ENCODE measurements around the gene CPA4. TPM values are rescaled to one million over a fixed set of nuclear protein-coding genes. Genes with fewer than 3 reads are reported as not detected.

Gene CPA4
- polyA plus RNA-seq, 1 donor from 2014 or later, result 8.9 TPM

GRCh38 chr7:130367836-130368746, 75.1 kb downstream of the CPA4 start:
- no peak overlapping the region for H3K4me2 ChIP-seq (ENCODE audit: low read length)
- H3K27ac ChIP-seq (ENCODE audit: low read length), result no peak overlapping the region
- no peaks in the 10 kb centered on the region for H3K27me3 ChIP-seq (ENCODE audit: insufficient read depth, low read depth, low read length)
- H3K79me2 ChIP-seq (replicated peaks; ENCODE audit: insufficient read depth, low read length), result no peaks in the 10 kb centered on the region
- H4K20me1 ChIP-seq (ENCODE audit: insufficient read depth), result no peaks in the 10 kb centered on the region
- no peaks in the 10 kb centered on the region for H3K36me3 ChIP-seq (ENCODE audit: insufficient read depth, low read length)
- H3K9me2 ChIP-seq (ENCODE audit: insufficient read depth, low read length), result no peaks in the 10 kb centered on the region
- no peak for TF ChIP-seq MXI1 (conservative IDR thresholded peaks at IDR 0.05; ENCODE audit: poor library complexity, severe bottlenecking)
- TF ChIP-seq EZH2 (IDR thresholded peaks at IDR 0.05; ENCODE audit: borderline replicate concordance, insufficient read depth, low read length, poor library complexity, severe bottlenecking), result no peak
- TF ChIP-seq REST (IDR thresholded peaks at IDR 0.05; ENCODE audit: borderline replicate concordance), result no peak
- TF ChIP-seq POLR2AphosphoS5 (IDR thresholded peaks at IDR 0.05), result no peak
- no peak for TF ChIP-seq EP300 (conservative IDR thresholded peaks at IDR 0.05; ENCODE audit: poor library complexity, severe bottlenecking)
- TF ChIP-seq RAD21 (conservative IDR thresholded peaks at IDR 0.05), result no peak
- H3F3A ChIP-seq (ENCODE audit: insufficient read depth, low read length, poor library complexity, severe bottlenecking), result peaks cover 6% of the 10 kb centered on the region
- no peaks in the 10 kb centered on the region for H3K9me3 ChIP-seq (ENCODE audit: low read length)
- H3K4me3 ChIP-seq (ENCODE audit: low read length), result no peak overlapping the region
- peak overlapping the region; percentile 5 for H3K9ac ChIP-seq (ENCODE audit: low read length)
- H2AFZ ChIP-seq (ENCODE audit: low read depth, low read length), result no peak overlapping the region

- H3K9me3 ChIP-seq (ENCODE audit: low read length), result no peaks in the 10 kb centered on the region
- H3F3A ChIP-seq (ENCODE audit: insufficient read depth, low read length, poor library complexity, severe bottlenecking), result peaks cover 6% of the 10 kb centered on the region
- H3K36me3 ChIP-seq (ENCODE audit: insufficient read depth, low read length), result no peaks in the 10 kb centered on the region
- H3K4me2 ChIP-seq (ENCODE audit: low read length), result no peak overlapping the region
- H3K27me3 ChIP-seq (ENCODE audit: insufficient read depth, low read depth, low read length), result no peaks in the 10 kb centered on the region
- H2AFZ ChIP-seq (ENCODE audit: low read depth, low read length), result no peak overlapping the region
- peak overlapping the region; percentile 4 for H3K27ac ChIP-seq (ENCODE audit: low read length)
- H3K4me3 ChIP-seq (ENCODE audit: low read length), result no peak overlapping the region
- H3K9me2 ChIP-seq (ENCODE audit: insufficient read depth, low read length), result no peaks in the 10 kb centered on the region
- TF ChIP-seq REST (IDR thresholded peaks at IDR 0.05; ENCODE audit: borderline replicate concordance) (no peak), EZH2 (IDR thresholded peaks at IDR 0.05; ENCODE audit: borderline replicate concordance, insufficient read depth, low read length, poor library complexity, severe bottlenecking) (no peak), POLR2AphosphoS5 (IDR thresholded peaks at IDR 0.05) (no peak), SMC3 (conservative IDR thresholded peaks at IDR 0.05; ENCODE audit: poor library complexity) (no peak), RAD21 (conservative IDR thresholded peaks at IDR 0.05) (no peak), TAF1 (IDR thresholded peaks at IDR 0.05; ENCODE audit: low read depth) (no peak), MXI1 (conservative IDR thresholded peaks at IDR 0.05; ENCODE audit: poor library complexity, severe bottlenecking) (no peak), EP300 (conservative IDR thresholded peaks at IDR 0.05; ENCODE audit: poor library complexity, severe bottlenecking) (no peak), CTCF (IDR thresholded peaks at IDR 0.05; ENCODE audit: poor library complexity, severe bottlenecking) (no peak)
- no peak overlapping the region for H3K9ac ChIP-seq (ENCODE audit: low read length)
- H4K20me1 ChIP-seq (ENCODE audit: insufficient read depth), result no peaks in the 10 kb centered on the region
- H3K79me2 ChIP-seq (replicated peaks; ENCODE audit: insufficient read depth, low read length), result no peaks in the 10 kb centered on the region
Observed at GRCh38 chr7:130369110-130369711, 76.2 kb downstream of the CPA4 start.
